Mesendoderm (in vitro differentiated cells): ENCODE measurements around the gene FBXW5.

Experiments
- DNase-seq: peaks from one replicate; pipeline ENCODE4 v3.0.0; 2013
- H2AK5ac ChIP-seq: 2 replicates; pipeline ENCODE4 v1.6.1; 2013; ENCODE audit warnings: low read length, inconsistent platforms
- H2BK120ac ChIP-seq: 2 replicates; pipeline ENCODE4 v1.6.1; 2013; ENCODE audit warnings: low read depth, mild to moderate bottlenecking, low read length, moderate library complexity, mixed read lengths
- H2BK15ac ChIP-seq: replicated peaks from 2 replicates; pipeline ENCODE4 v1.6.1; 2013; ENCODE audit warnings: low read depth, mild to moderate bottlenecking, moderate library complexity
- H2BK5ac ChIP-seq: 2 replicates; pipeline ENCODE4 v1.6.1; 2013; ENCODE audit warnings: low read length, inconsistent platforms
- H3K18ac ChIP-seq: 2 replicates; pipeline ENCODE4 v1.6.1; 2013; ENCODE audit warnings: mild to moderate bottlenecking, low read length, mixed read lengths
- H3K23ac ChIP-seq: one replicate; pipeline ENCODE4 v1.6.1; 2013; ENCODE audit warnings: low read length
- H3K27ac ChIP-seq: 2 replicates; pipeline ENCODE4 v1.5.1; 2013; ENCODE audit warnings: low read depth, mild to moderate bottlenecking, inconsistent platforms, low read length, moderate library complexity
- H3K27me3 ChIP-seq: 2 replicates; pipeline ENCODE4 v1.6.1; 2013; ENCODE audit warnings: low read length, control low read depth, mild to moderate bottlenecking, inconsistent platforms; ENCODE audit not compliant: insufficient read depth, poor library complexity
- H3K36me3 ChIP-seq: 2 replicates; pipeline ENCODE4 v1.6.1; 2013; ENCODE audit warnings: low read length, inconsistent platforms; ENCODE audit not compliant: control insufficient read depth, insufficient read depth
- H3K4ac ChIP-seq: one replicate; pipeline ENCODE4 v1.6.1; 2013; ENCODE audit warnings: low read depth, mild to moderate bottlenecking, low read length, moderate library complexity
- H3K4me1 ChIP-seq: 2 replicates; pipeline ENCODE4 v1.6.1; 2013; ENCODE audit warnings: low read depth, low read length, inconsistent platforms; ENCODE audit not compliant: control insufficient read depth
- H3K4me2 ChIP-seq: 2 replicates; pipeline ENCODE4 v1.6.1; 2013; ENCODE audit warnings: low read length
- H3K4me3 ChIP-seq: 2 replicates; pipeline ENCODE4 v1.5.1; 2013; ENCODE audit warnings: mild to moderate bottlenecking, low read length
- H3K56ac ChIP-seq: one replicate; pipeline ENCODE4 v1.6.1; 2013; ENCODE audit warnings: low read length
- H3K79me1 ChIP-seq: 2 replicates; pipeline ENCODE4 v1.6.1; 2013; ENCODE audit warnings: low read length, inconsistent platforms
- H3K79me2 ChIP-seq: 2 replicates; pipeline ENCODE4 v1.6.1; 2013; ENCODE audit warnings: mild to moderate bottlenecking, low read length; ENCODE audit not compliant: control insufficient read depth, insufficient read depth
- H3K9ac ChIP-seq: 2 replicates; pipeline ENCODE4 v1.6.1; 2013; ENCODE audit warnings: low read length, inconsistent platforms
- H4K5ac ChIP-seq: one replicate; pipeline ENCODE4 v1.6.1; 2013; ENCODE audit warnings: low read length
- H4K8ac ChIP-seq: one replicate; pipeline ENCODE4 v1.6.1; 2013; ENCODE audit warnings: low read depth, mild to moderate bottlenecking, control low read depth, low read length, moderate library complexity
- WGBS: extraction: QIAGEN DNeasy Blood & Tissue Kit; methylation state at CpG from one replicate; pipeline ENCODE4 v1.1.7; 2013; ENCODE audit warnings: low lambda C conversion rate, missing lambda C conversion rate; ENCODE audit not compliant: insufficient coverage; ENCODE audit errors: extremely low coverage; 5-methylcytosine and 5-hydroxymethylcytosine counted together

The FBXW5 gene

GRCh38 chr9:136942112-136942880 lies 2.2 kb downstream of the FBXW5 start:
- Histone ChIP-seq H3K27ac (no peak overlapping the region), H3K23ac (no peak overlapping the region), H3K4ac (no peak overlapping the region), H3K56ac (no peak overlapping the region), H3K4me2 (no peak overlapping the region), H2BK120ac (no peak overlapping the region), H3K9ac (no peak overlapping the region), H2BK15ac (no peak overlapping the region), H3K36me3 (peaks cover 12% of the 10 kb centered on the region), H3K4me1 (no peaks in the 10 kb centered on the region), H3K18ac (no peak overlapping the region), H3K79me1 (peaks cover 2% of the 10 kb centered on the region), H2AK5ac (no peak overlapping the region), H4K8ac (no peak overlapping the region), H3K4me3 (no peak overlapping the region), H3K27me3 (no peaks in the 10 kb centered on the region), H4K5ac (no peak overlapping the region), H3K79me2 (peaks cover 3% of the 10 kb centered on the region), H2BK5ac (no peak overlapping the region)
- DNase-seq, result no peak
- no CpG with 5 or more reads among the region's 60 CpGs for WGBS

GRCh38 chr9:136941231-136942111 lies 3.1 kb downstream of the FBXW5 start:
- H3K79me1 ChIP-seq, result peaks cover 2% of the 10 kb centered on the region
- H3K9ac ChIP-seq, result no peak overlapping the region
- no peak for DNase-seq
- H4K5ac ChIP-seq, result no peak overlapping the region
- H3K4me2 ChIP-seq, result no peak overlapping the region
- WGBS, result no CpG with 5 or more reads among the region's 55 CpGs
- peaks cover 12% of the 10 kb centered on the region for H3K36me3 ChIP-seq
- H3K18ac ChIP-seq, result no peak overlapping the region
- H2BK15ac ChIP-seq, result no peak overlapping the region
- no peak overlapping the region for H3K27ac ChIP-seq
- no peak overlapping the region for H3K4ac ChIP-seq
- no peak overlapping the region for H4K8ac ChIP-seq
- no peak overlapping the region for H3K23ac ChIP-seq
- H2BK5ac ChIP-seq, result no peak overlapping the region
- H2AK5ac ChIP-seq, result no peak overlapping the region
- H3K79me2 ChIP-seq, result peaks cover 3% of the 10 kb centered on the region
- H3K27me3 ChIP-seq, result no peaks in the 10 kb centered on the region
- no peaks in the 10 kb centered on the region for H3K4me1 ChIP-seq
- no peak overlapping the region for H2BK120ac ChIP-seq
- H3K56ac ChIP-seq, result no peak overlapping the region
- no peak overlapping the region for H3K4me3 ChIP-seq

GRCh38 chr9:136940526-136941230 lies 3.9 kb downstream of the FBXW5 start:
- H3K79me2 ChIP-seq, result peaks cover 3% of the 10 kb centered on the region
- no CpG with 5 or more reads among the region's 42 CpGs for WGBS

GRCh38 chr9:136939996-136940525 lies 4.5 kb downstream of the FBXW5 start:
- H3K4ac ChIP-seq, result no peak overlapping the region
- no CpG with 5 or more reads among the region's 16 CpGs for WGBS
- peaks cover 3% of the 10 kb centered on the region for H3K79me2 ChIP-seq
- no peak overlapping the region for H2BK15ac ChIP-seq
- peaks cover 12% of the 10 kb centered on the region for H3K36me3 ChIP-seq
- H3K4me3 ChIP-seq, result no peak overlapping the region
- H3K9ac ChIP-seq, result no peak overlapping the region
- no peak overlapping the region for H2BK120ac ChIP-seq
- no peak overlapping the region for H4K8ac ChIP-seq
- no peak overlapping the region for H3K4me2 ChIP-seq
- H3K4me1 ChIP-seq, result no peaks in the 10 kb centered on the region
- H3K27me3 ChIP-seq, result no peaks in the 10 kb centered on the region
- no peak overlapping the region for H4K5ac ChIP-seq
- H3K23ac ChIP-seq, result no peak overlapping the region
- H3K27ac ChIP-seq, result no peak overlapping the region
- peaks cover 2% of the 10 kb centered on the region for H3K79me1 ChIP-seq
- H3K56ac ChIP-seq, result no peak overlapping the region
- H2AK5ac ChIP-seq, result no peak overlapping the region
- no peak overlapping the region for H3K18ac ChIP-seq
- no peak for DNase-seq
- no peak overlapping the region for H2BK5ac ChIP-seq

More at GRCh38 chr9:136940526-136941230, 3.9 kb downstream of the FBXW5 start:
- Histone ChIP-seq H3K18ac (no peak overlapping the region), H2BK5ac (no peak overlapping the region), H3K27ac (no peak overlapping the region), H3K79me1 (peaks cover 2% of the 10 kb centered on the region), H3K4me2 (no peak overlapping the region), H3K4me1 (no peaks in the 10 kb centered on the region), H3K36me3 (peaks cover 12% of the 10 kb centered on the region), H3K23ac (no peak overlapping the region), H4K5ac (no peak overlapping the region), H3K4ac (no peak overlapping the region), H2BK15ac (no peak overlapping the region), H3K56ac (no peak overlapping the region), H2BK120ac (no peak overlapping the region), H3K9ac (no peak overlapping the region), H3K4me3 (no peak overlapping the region), H2AK5ac (no peak overlapping the region), H3K27me3 (no peaks in the 10 kb centered on the region), H4K8ac (no peak overlapping the region)
- DNase-seq, result no peak

GRCh38 chr9:136939431-136939995 lies 5.0 kb downstream of the FBXW5 start:
- WGBS, result no CpG with 5 or more reads among the region's 28 CpGs
- Histone ChIP-seq H3K4me3 (no peak overlapping the region), H3K79me1 (peaks cover 2% of the 10 kb centered on the region), H2BK15ac (no peak overlapping the region), H3K18ac (no peak overlapping the region), H3K27me3 (no peaks in the 10 kb centered on the region), H3K4me2 (no peak overlapping the region), H3K4me1 (no peaks in the 10 kb centered on the region), H3K79me2 (peaks cover 3% of the 10 kb centered on the region), H3K27ac (no peak overlapping the region), H3K56ac (no peak overlapping the region), H4K5ac (no peak overlapping the region), H4K8ac (no peak overlapping the region), H3K36me3 (peaks cover 12% of the 10 kb centered on the region), H2BK120ac (no peak overlapping the region), H3K9ac (no peak overlapping the region), H2BK5ac (no peak overlapping the region), H2AK5ac (no peak overlapping the region), H3K23ac (no peak overlapping the region), H3K4ac (no peak overlapping the region)
- DNase-seq, result no peak
